Endothelial cell of umbilical vein (primary cell): ENCODE results near the gene NFKBIL1. TPM values are rescaled to one million over a fixed set of nuclear protein-coding genes. Genes with fewer than 3 reads are reported as not detected.

Experiments
- BruUV-seq: library from RNA; stranded (reverse); fragments of 400-500 nt; replicated peaks from 2 replicates; lab custom pipeline; 2021; lab: Mats Ljungman, UMichigan
- CTCF ChIA-PET: fragments of 300-600, 350-600 bp; sonication (Branson Sonifier 250); formaldehyde crosslinking; loops from one replicate; lab custom pipeline; 2021; ENCODE audit warnings: antibody characterized with exemption, inconsistent platforms; lab: Charles Lee
- POLR2A ChIA-PET: fragments of 300-600, 350-600 bp; sonication (Branson Sonifier 250); formaldehyde crosslinking; loops from one replicate; lab custom pipeline; 2021; ENCODE audit warnings: antibody characterized with exemption, inconsistent platforms; lab: Charles Lee
- DNase-seq: peaks from one replicate; pipeline ENCODE4 v3.0.0-alpha.2; 2011; ENCODE audit warnings: low read depth, low spot score
- FAIRE-seq: peaks from 2 replicates; lab custom pipeline; 2011; peaks lifted over from hg19 to GRCh38; lab: Jason Lieb, UNC
- H2AFZ ChIP-seq: 2 replicates; pipeline ENCODE4 v1.6.0; 2012; ENCODE audit warnings: low read depth, low read length, control low read depth, inconsistent platforms
- H3K27ac ChIP-seq: 2 replicates; pipeline ENCODE4 v1.5.1; 2011; ENCODE audit warnings: low read depth, mild to moderate bottlenecking, control low read depth, low read length, moderate library complexity; ENCODE audit not compliant: insufficient read depth
- H3K27me3 ChIP-seq, 2 experiments: 2 replicates each; pipeline versions ENCODE4 v1.6.0 to v1.6.1; 2011; ENCODE audit warnings: low read length in 2 of 2, mixed read lengths in 1 of 2; ENCODE audit not compliant: control insufficient read depth in 2 of 2, insufficient read depth in 2 of 2
- H3K36me3 ChIP-seq, 2 experiments: 2 replicates in 1 of 2; 3 replicates in 1 of 2; pipeline ENCODE4 v1.5.1; 2011; ENCODE audit warnings: low read length in 2 of 2, mild to moderate bottlenecking in 1 of 2, moderate library complexity in 1 of 2; ENCODE audit not compliant: control insufficient read depth in 2 of 2, insufficient read depth in 2 of 2; ENCODE audit errors: extremely low read depth in 1 of 2
- H3K4me1 ChIP-seq: 3 replicates; pipeline ENCODE4 v1.5.1; 2011; ENCODE audit warnings: mild to moderate bottlenecking, low read length; ENCODE audit not compliant: control insufficient read depth, insufficient read depth; ENCODE audit errors: extremely low read depth
- H3K4me2 ChIP-seq: 2 replicates; pipeline ENCODE4 v1.6.1; 2011; ENCODE audit warnings: low read length, control low read depth, mixed read lengths; ENCODE audit not compliant: insufficient read depth
- H3K4me3 ChIP-seq, 3 experiments: fragments of 200-600 bp in 1 of 3; sonication (generic), shearing (Covaris generic) in 1 of 3; replicated peaks in 1 of 3; 2 replicates each; pipeline ENCODE4 v1.5.1; 2011 to 2016; ENCODE audit warnings: control low read depth in 3 of 3, low read length in 3 of 3, mild to moderate bottlenecking in 2 of 3, inconsistent platforms in 1 of 3, low read depth in 1 of 3, moderate library complexity in 1 of 3; ENCODE audit not compliant: insufficient read depth in 1 of 3
- H3K79me2 ChIP-seq: 2 replicates; pipeline ENCODE4 v1.6.0; 2012; ENCODE audit warnings: low read length, inconsistent platforms; ENCODE audit not compliant: control insufficient read depth, insufficient read depth
- H3K9ac ChIP-seq: replicated peaks from 2 replicates; pipeline ENCODE3; 2011; ENCODE audit warnings: low read length, control low read depth; ENCODE audit not compliant: insufficient read depth; ENCODE audit errors: extremely low read depth
- H3K9me1 ChIP-seq: replicated peaks from 3 replicates; pipeline ENCODE4 v1.6.0; 2011; ENCODE audit warnings: mild to moderate bottlenecking, low read length; ENCODE audit not compliant: control insufficient read depth, insufficient read depth; ENCODE audit errors: extremely low read depth
- H3K9me3 ChIP-seq: replicated peaks from 2 replicates; pipeline ENCODE4 v1.5.1; 2012; ENCODE audit warnings: low read length, inconsistent platforms; ENCODE audit not compliant: control insufficient read depth, insufficient read depth
- H4K20me1 ChIP-seq: replicated peaks from 2 replicates; pipeline ENCODE3; 2011; ENCODE audit warnings: mild to moderate bottlenecking, low read length; ENCODE audit not compliant: control insufficient read depth, insufficient read depth; ENCODE audit errors: extremely low read depth
- CTCF ChIP-seq, 2 donors: IDR thresholded peaks; 1 replicate in 1 of 2; 2 replicates in 1 of 2; pipeline ENCODE4 v1.5.1; 2011; ENCODE audit warnings: low read length in 2 of 2, mild to moderate bottlenecking in 2 of 2, moderate library complexity in 2 of 2, control low read depth in 1 of 2, inconsistent platforms in 1 of 2, low read depth in 1 of 2; ENCODE audit not compliant: insufficient read depth in 1 of 2; ENCODE audit errors: extremely low read depth in 1 of 2
- EZH2 ChIP-seq: IDR thresholded peaks from 2 replicates; pipeline ENCODE4 v1.6.1; 2012; ENCODE audit warnings: borderline replicate concordance, low read depth, mild to moderate bottlenecking, moderate library complexity, low read length, inconsistent platforms; ENCODE audit not compliant: severe bottlenecking
- FOS ChIP-seq: IDR thresholded peaks from 2 replicates; pipeline ENCODE4 v1.6.1; 2011; ENCODE audit warnings: mild to moderate bottlenecking, low read length, moderate library complexity, borderline replicate concordance; ENCODE audit not compliant: insufficient read depth
- GATA2 ChIP-seq: IDR thresholded peaks from 2 replicates; pipeline ENCODE4 v1.7.0; 2011; ENCODE audit warnings: low read depth, mild to moderate bottlenecking, moderate library complexity, mixed read lengths, low read length; ENCODE audit not compliant: insufficient read length, insufficient read depth
- JUN ChIP-seq: IDR thresholded peaks from 2 replicates; pipeline ENCODE4 v1.6.1; 2011; ENCODE audit warnings: borderline replicate concordance, low read depth; ENCODE audit not compliant: insufficient read length, insufficient read depth
- MAX ChIP-seq: IDR thresholded peaks from 2 replicates; pipeline ENCODE4 v1.6.1; 2011; ENCODE audit not compliant: insufficient read depth, insufficient read length
- MYC ChIP-seq: IDR thresholded peaks from one replicate; pipeline ENCODE4 v1.6.1; 2011; ENCODE audit warnings: mild to moderate bottlenecking, low read depth, low read length
- POLR2A ChIP-seq: IDR thresholded peaks from 2 replicates; pipeline ENCODE4 v1.6.1; 2012; ENCODE audit warnings: low read depth, mild to moderate bottlenecking, control low read depth, low read length
- POLR2AphosphoS5 ChIP-seq: IDR thresholded peaks from 2 replicates; pipeline ENCODE4 v1.6.1; 2012; ENCODE audit warnings: low read depth, mild to moderate bottlenecking, control low read depth, low read length, moderate library complexity; ENCODE audit not compliant: insufficient read depth
- dilution Hi-C: fragments of 300-500 bp; cut with MboI; formaldehyde crosslinking; loops from one replicate; pipeline ENCODE4 v1.15.0; 2019; ENCODE audit warnings: low sequenced_read_pairs; ENCODE audit not compliant: extremely low pct_ligation_motif_present
- intact Hi-C: fragments of 100-400 bp; cut with micrococcal nuclease; formaldehyde crosslinking; loops from one replicate; pipeline ENCODE4 v1.10.0; 2022
- polyA plus RNA-seq, 4 experiments: library from polyadenylated mRNA; depleted of rRNA in 3 of 4; stranded (reverse) in 3 of 4; unstranded in 1 of 4; fragments of >200 nt; gene quantifications; 2 replicates each; pipeline versions ENCODE4 v1.2.1 to v1.2.3, GENCODE V29; 2011 to 2012; ENCODE audit warnings: missing spikeins in 1 of 4
- total RNA-seq: library from RNA; stranded (reverse); gene quantifications from 2 replicates; pipeline ENCODE4 v1.2.3, GENCODE V29; 2021

Gene NFKBIL1
- total and polyA plus RNA-seq, 2 donors (not counting 3 experiments of a cell fraction or from before 2014, with no cell fraction given) = 9.9 to 15.5 TPM

- Histone ChIP-seq H3K27me3 (no peaks in the 10 kb centered on the region), H3K79me2 (peaks cover 2% of the 10 kb centered on the region), H2AFZ (no peak overlapping the region), H4K20me1 (no peaks in the 10 kb centered on the region), H3K4me1 (peaks cover 3% of the 10 kb centered on the region), H3K4me2 (no peak overlapping the region), H3K9ac (no peak overlapping the region), H3K27ac (no peak overlapping the region), H3K9me1 (no peaks in the 10 kb centered on the region), H3K9me3 (no peaks in the 10 kb centered on the region), H3K4me3 (no peak overlapping the region), H3K36me3 (peaks cover 5 to 13% of the 10 kb centered on the region in 2 experiments)
- POLR2A ChIA-PET = no interaction called here
- TF ChIP-seq MYC = no peak
- TF ChIP-seq GATA2 = peak; percentile 45
- TF ChIP-seq MAX = no peak
- DNase-seq = no peak
- FAIRE-seq = no peak
- dilution Hi-C loops = no loop called here
- CTCF ChIA-PET = interaction anchor here (1.1 kb wide), 1 partner anchor 17 kb away, joined by 3 read pairs; no protein-coding TSS in a partner anchor
- no TSS peak for BruUV-seq
- intact Hi-C loops = no loop called here
Observed at GRCh38 chr6:31510007-31510406, 37.4 kb upstream of the NFKBIL1 start.

GRCh38 chr6:31513456-31514165, 33.8 kb upstream of the NFKBIL1 start:
- CTCF ChIA-PET = interaction anchor here (1.2 kb wide), 1 partner anchor 13 kb away, joined by 3 read pairs; no protein-coding TSS in a partner anchor
- H3K4me1 ChIP-seq = peaks cover 3% of the 10 kb centered on the region
- no TSS peak for BruUV-seq

More at GRCh38 chr6:31513456-31514165, 33.8 kb upstream of the NFKBIL1 start:
- FAIRE-seq = peak; percentile 15
- H3K4me3 ChIP-seq = no peak overlapping the region
- H3K9ac ChIP-seq = no peak overlapping the region
- no peaks in the 10 kb centered on the region for H3K9me1 ChIP-seq
- intact Hi-C loops = no loop called here
- no peak for TF ChIP-seq EZH2
- TF ChIP-seq POLR2AphosphoS5 = no peak
- no peak for TF ChIP-seq MYC
- TF ChIP-seq CTCF (IDR thresholded peaks at IDR 0.05; ENCODE audit: extremely low read depth in 1 of 2, insufficient read depth in 1 of 2, low read depth in 1 of 2, low read length in 2 of 2) = no peak
- no peak for TF ChIP-seq FOS
- TF ChIP-seq GATA2 = no peak
- TF ChIP-seq POLR2A = no peak
- TF ChIP-seq MAX = no peak
- no peak for TF ChIP-seq JUN
- H3K27ac ChIP-seq = no peak overlapping the region
- peaks cover 5 to 7% of the 10 kb centered on the region in 2 experiments for H3K36me3 ChIP-seq
- H4K20me1 ChIP-seq = no peaks in the 10 kb centered on the region
- dilution Hi-C loops = no loop called here
- POLR2A ChIA-PET = no interaction called here
- no peaks in the 10 kb centered on the region for H3K27me3 ChIP-seq
- no peaks in the 10 kb centered on the region for H3K79me2 ChIP-seq
- DNase-seq = no peak
- H3K9me3 ChIP-seq = no peaks in the 10 kb centered on the region
- H2AFZ ChIP-seq = no peak overlapping the region
- H3K4me2 ChIP-seq = no peak overlapping the region
